Upper lobe of left lung (tissue), 6 donors: ENCODE results near the gene ABCA8. TPM values are rescaled to one million over a fixed set of nuclear protein-coding genes. Genes with fewer than 3 reads are reported as not detected.
"Not testable (repeated sequence)": the region's sequence is repeated elsewhere in the genome, so short reads cannot be mapped to it uniquely, and the experiment has no call there.

ENCODE experiments used
- ATAC-seq, 2 donors: fragments of 200-7000 bp; cut with Tn5 transposase; one replicate each; pipeline ENCODE4 v1.9.1; 2022; ENCODE audit warnings: mild to moderate bottlenecking in 2 of 2, moderate library complexity in 2 of 2; ENCODE audit not compliant: low FRiP score in 2 of 2
- DNase-seq, 2 donors: peaks; one replicate each; pipeline ENCODE4 v3.0.0-alpha.2; 2019 to 2020
- H3K27ac ChIP-seq, 4 donors: fragments of 200-600 bp; sonication (generic); one replicate each; pipeline ENCODE4 v1.5.1; 2016 to 2019
- H3K27me3 ChIP-seq, 4 donors: fragments of 200-600 bp; sonication (generic); one replicate each; pipeline ENCODE4 v1.5.1; 2017 to 2019
- H3K36me3 ChIP-seq, 4 donors: fragments of 200-600 bp; sonication (generic); one replicate each; pipeline ENCODE4 v1.5.1; 2016 to 2019
- H3K4me1 ChIP-seq, 4 donors: fragments of 200-600 bp; sonication (generic); one replicate each; pipeline ENCODE4 v1.5.1; 2018 to 2019
- H3K4me3 ChIP-seq, 4 donors: fragments of 200-600 bp; sonication (generic); one replicate each; pipeline ENCODE4 v1.5.1; 2017 to 2019; ENCODE audit warnings: mild to moderate bottlenecking in 2 of 4, moderate library complexity in 1 of 4
- H3K9me3 ChIP-seq, 4 donors: fragments of 200-600 bp; sonication (generic); one replicate each; pipeline ENCODE4 v1.5.1; 2018 to 2019
- CTCF ChIP-seq, 6 experiments: fragments of 450-650 bp in 4 of 6; fragments of 200-600 bp in 2 of 6; sonication (generic) in 2 of 6; IDR thresholded peaks; one replicate each; pipeline ENCODE4 v1.5.1; 2016 to 2019; ENCODE audit warnings: antibody characterized with exemption in 6 of 6
- EP300 ChIP-seq, 4 donors: sonication (generic); formaldehyde crosslinking; IDR thresholded peaks; one replicate each; pipeline ENCODE4 v1.5.1; 2017; ENCODE audit warnings: antibody characterized with exemption in 4 of 4, control low read depth in 2 of 4
- POLR2A ChIP-seq, 4 donors: fragments of 450-650 bp; IDR thresholded peaks; one replicate each; pipeline ENCODE4 v1.5.1; 2016 to 2017; ENCODE audit warnings: antibody characterized with exemption in 4 of 4, mild to moderate bottlenecking in 2 of 4
- POLR2AphosphoS5 ChIP-seq, 2 donors: sonication (generic); formaldehyde crosslinking; IDR thresholded peaks; one replicate each; pipeline ENCODE4 v1.5.1; 2017; ENCODE audit warnings: antibody characterized with exemption in 2 of 2
- WGBS, 2 donors: methylation state at CpG; one replicate each; pipeline ENCODE4 v1.1.5; 2017 to 2018; 5-methylcytosine and 5-hydroxymethylcytosine counted together
- total RNA-seq, 6 donors: library from RNA; depleted of rRNA in 4 of 6; stranded (reverse); fragments of >200 nt in 4 of 6; gene quantifications; one replicate each; pipeline versions ENCODE4 v1.1.0 to v1.2.1, GENCODE V29; 2016 to 2021
- donor health status: DM: no; HTN: no; CAD: no; lungs with moderate emphysema.
- donor health status: DM: no; HTN: yes; CAD: no; lungs with severe emphysema.

Gene ABCA8
- total RNA-seq, 6 donors from 2014 or later, result 26.2 to 86.9 (median 42.9) TPM

- TF ChIP-seq CTCF (IDR thresholded peaks at IDR 0.05) (no peak), POLR2A (IDR thresholded peaks at IDR 0.05) (no peak), POLR2AphosphoS5 (IDR thresholded peaks at IDR 0.05) (no peak), EP300 (IDR thresholded peaks at IDR 0.05) (no peak)
Measured at GRCh38 chr17:68963958-68964357, 8.8 kb upstream of the ABCA8 start.

GRCh38 chr17:68961214-68961882 lies 6.2 kb upstream of the ABCA8 start:
- WGBS, 2 donors, result 62 to 72% methylated on average over 9 of the region's 9 CpGs
- Histone ChIP-seq H3K27me3 (no peaks in the 10 kb centered on the region), H3K4me3 (no peak overlapping the region), H3K27ac (no peak overlapping the region), H3K4me1 (no peaks in the 10 kb centered on the region), H3K9me3 (no peaks in the 10 kb centered on the region), H3K36me3 (no peaks in the 10 kb centered on the region)
- ATAC-seq (no peak), DNase-seq (no peak)
- no peak for TF ChIP-seq POLR2AphosphoS5 (IDR thresholded peaks at IDR 0.05)
- no peak for TF ChIP-seq POLR2A (IDR thresholded peaks at IDR 0.05)
- no peak for TF ChIP-seq CTCF (IDR thresholded peaks at IDR 0.05)
- no peak for TF ChIP-seq EP300 (IDR thresholded peaks at IDR 0.05)

More at GRCh38 chr17:68963958-68964357, 8.8 kb upstream of the ABCA8 start:
- H3K36me3 ChIP-seq, result no peaks in the 10 kb centered on the region
- no peaks in the 10 kb centered on the region for H3K27me3 ChIP-seq
- H3K27ac ChIP-seq, result no peak overlapping the region
- H3K4me3 ChIP-seq, result no peak overlapping the region
- no peaks in the 10 kb centered on the region for H3K9me3 ChIP-seq
- WGBS, 2 donors, result 84 to 92% methylated on average over 4 of the region's 4 CpGs
- ATAC-seq (peak in 1 of 2 donors; percentile 92), DNase-seq (no peak)
- no peaks in the 10 kb centered on the region for H3K4me1 ChIP-seq

- not testable (repeated sequence) for H3K27me3 ChIP-seq, H3K4me1 ChIP-seq, H3K4me3 ChIP-seq, DNase-seq, H3K9me3 ChIP-seq, H3K27ac ChIP-seq, ATAC-seq, H3K36me3 ChIP-seq
- WGBS, 2 donors, result 89 to 96% methylated on average over 2 of the region's 2 CpGs
Measured at GRCh38 chr17:68959117-68959516, 3.9 kb upstream of the ABCA8 start.

GRCh38 chr17:68957944-68958343 lies 2.8 kb upstream of the ABCA8 start:
- no peaks in the 10 kb centered on the region for H3K9me3 ChIP-seq
- H3K4me3 ChIP-seq, result no peak overlapping the region
- DNase-seq, result no peak
- peaks cover 0 to 2% (median 0%) of the 10 kb centered on the region in 4 donors for H3K4me1 ChIP-seq
- ATAC-seq, result no peak
- no peaks in the 10 kb centered on the region for H3K27me3 ChIP-seq
- 88 to 100% methylated on average over 1 of the region's 1 CpG for WGBS, 2 donors
- H3K27ac ChIP-seq, result no peak overlapping the region
- no peaks in the 10 kb centered on the region for H3K36me3 ChIP-seq
- no peak for TF ChIP-seq CTCF (IDR thresholded peaks at IDR 0.05)

GRCh38 chr17:68954146-68954896 lies 871 bp downstream of the ABCA8 start:
- Histone ChIP-seq H3K4me3 (peak overlapping the region; percentile 13 to 40 (median 25)), H3K9me3 (no peaks in the 10 kb centered on the region), H3K36me3 (no peaks in the 10 kb centered on the region), H3K27me3 (no peaks in the 10 kb centered on the region), H3K4me1 (peaks cover 0 to 2% (median 0%) of the 10 kb centered on the region in 4 donors), H3K27ac (peak overlapping the region in 2 of 4 donors; percentile 37 to 54)
- WGBS, 2 donors, result 50 to 62% methylated on average over 4 of the region's 4 CpGs
- ATAC-seq, result peak in 1 of 2 donors; percentile 50
- no peak for TF ChIP-seq POLR2AphosphoS5 (IDR thresholded peaks at IDR 0.05)
- TF ChIP-seq EP300 (IDR thresholded peaks at IDR 0.05), result no peak
- no peak for TF ChIP-seq POLR2A (IDR thresholded peaks at IDR 0.05)
- TF ChIP-seq CTCF (IDR thresholded peaks at IDR 0.05), result no peak
- DNase-seq, result no peak
